HEK293 (cell line): ENCODE results near the gene DDX23.

ENCODE experiments used
- BCL11A ChIP-seq: fragments of 450-650 bp; formaldehyde crosslinking; IDR thresholded peaks from 2 replicates; pipeline ENCODE4 v1.5.1; 2016; ENCODE audit warnings: low read depth, missing biosample characterization, missing genetic modification characterization
- KLF16 ChIP-seq: fragments of 450-650 bp; formaldehyde crosslinking; IDR thresholded peaks from 2 replicates; pipeline ENCODE4 v1.5.1; 2017; ENCODE audit warnings: missing biosample characterization, missing genetic modification characterization
- KLF17 ChIP-seq: fragments of 450-650 bp; formaldehyde crosslinking; IDR thresholded peaks from 2 replicates; pipeline ENCODE4 v1.5.1; 2016; ENCODE audit warnings: missing biosample characterization, missing genetic modification characterization
- PBX3 ChIP-seq: sonication (generic); formaldehyde crosslinking; IDR thresholded peaks from 2 replicates; pipeline ENCODE4 v1.8.1; 2022; ENCODE audit warnings: mild to moderate bottlenecking, moderate library complexity, missing genetic modification reagents
- YY1 ChIP-seq: fragments of 450-650 bp; formaldehyde crosslinking; IDR thresholded peaks from 2 replicates; pipeline ENCODE4 v1.5.1; 2018; ENCODE audit warnings: missing biosample characterization, missing genetic modification characterization
- ZBTB20 ChIP-seq: fragments of 450-650 bp; formaldehyde crosslinking; IDR thresholded peaks from 2 replicates; pipeline ENCODE4 v1.5.1; 2016; ENCODE audit warnings: missing biosample characterization, missing genetic modification characterization
- ZNF157 ChIP-seq: fragments of 450-650 bp; formaldehyde crosslinking; IDR thresholded peaks from 2 replicates; pipeline ENCODE4 v1.5.1; 2016; ENCODE audit warnings: missing biosample characterization, missing genetic modification characterization
- ZNF2 ChIP-seq: fragments of 450-650 bp; formaldehyde crosslinking; IDR thresholded peaks from 2 replicates; pipeline ENCODE4 v1.5.1; 2016; ENCODE audit warnings: missing biosample characterization, missing genetic modification characterization
- ZNF501 ChIP-seq: fragments of 450-650 bp; formaldehyde crosslinking; IDR thresholded peaks from 2 replicates; pipeline ENCODE4 v1.5.1; 2016; ENCODE audit warnings: missing biosample characterization, missing genetic modification characterization
- TF ChIP-seq, protein P1 (sequence below): fragments of 450-650 bp; formaldehyde crosslinking; IDR thresholded peaks from 2 replicates; pipeline ENCODE4 v1.5.1; 2016; ENCODE audit warnings: missing biosample characterization, missing genetic modification characterization
- TF ChIP-seq, protein P2 (sequence below): fragments of 450-650 bp; formaldehyde crosslinking; IDR thresholded peaks from 2 replicates; pipeline ENCODE4 v1.5.1; 2016; ENCODE audit warnings: missing biosample characterization, missing genetic modification characterization, low read depth
- TF ChIP-seq, protein P3 (sequence below): fragments of 450-650 bp; formaldehyde crosslinking; IDR thresholded peaks from 2 replicates; pipeline ENCODE4 v1.5.1; 2016; ENCODE audit warnings: missing biosample characterization, missing genetic modification characterization

DNA sequence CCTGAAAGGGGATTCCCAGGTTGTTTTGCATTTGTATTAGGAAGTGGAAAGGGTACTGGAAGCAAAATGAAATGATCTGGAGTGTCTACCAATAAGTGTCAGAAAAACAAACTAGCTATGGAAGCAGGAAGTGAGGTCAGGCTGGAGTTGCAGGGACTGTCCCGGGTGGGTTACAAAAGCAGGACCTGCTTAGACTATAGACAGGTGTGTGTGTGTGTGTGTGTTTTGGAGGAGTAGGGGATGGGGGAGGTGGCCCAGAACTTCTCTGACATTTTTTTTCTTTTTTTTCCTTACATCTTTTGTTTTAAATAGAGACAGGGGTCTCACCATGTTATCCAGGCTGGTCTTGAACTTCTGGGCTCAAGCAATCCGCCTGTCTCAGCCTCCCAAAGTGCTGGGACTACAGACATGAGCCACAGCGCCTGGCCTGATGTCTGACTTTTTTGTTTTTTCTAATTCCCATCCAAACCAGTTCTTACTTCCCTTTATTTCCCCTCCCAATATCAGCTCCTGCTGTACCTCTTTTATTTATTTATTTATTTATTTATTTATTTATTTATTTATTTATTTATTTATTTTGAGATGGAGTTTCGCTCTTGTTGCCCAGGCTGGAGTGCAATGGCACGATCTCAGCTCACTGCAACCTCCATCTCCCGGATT, 14.2 kb upstream of the DDX23 start:
- TF ChIP-seq, protein P1, sequence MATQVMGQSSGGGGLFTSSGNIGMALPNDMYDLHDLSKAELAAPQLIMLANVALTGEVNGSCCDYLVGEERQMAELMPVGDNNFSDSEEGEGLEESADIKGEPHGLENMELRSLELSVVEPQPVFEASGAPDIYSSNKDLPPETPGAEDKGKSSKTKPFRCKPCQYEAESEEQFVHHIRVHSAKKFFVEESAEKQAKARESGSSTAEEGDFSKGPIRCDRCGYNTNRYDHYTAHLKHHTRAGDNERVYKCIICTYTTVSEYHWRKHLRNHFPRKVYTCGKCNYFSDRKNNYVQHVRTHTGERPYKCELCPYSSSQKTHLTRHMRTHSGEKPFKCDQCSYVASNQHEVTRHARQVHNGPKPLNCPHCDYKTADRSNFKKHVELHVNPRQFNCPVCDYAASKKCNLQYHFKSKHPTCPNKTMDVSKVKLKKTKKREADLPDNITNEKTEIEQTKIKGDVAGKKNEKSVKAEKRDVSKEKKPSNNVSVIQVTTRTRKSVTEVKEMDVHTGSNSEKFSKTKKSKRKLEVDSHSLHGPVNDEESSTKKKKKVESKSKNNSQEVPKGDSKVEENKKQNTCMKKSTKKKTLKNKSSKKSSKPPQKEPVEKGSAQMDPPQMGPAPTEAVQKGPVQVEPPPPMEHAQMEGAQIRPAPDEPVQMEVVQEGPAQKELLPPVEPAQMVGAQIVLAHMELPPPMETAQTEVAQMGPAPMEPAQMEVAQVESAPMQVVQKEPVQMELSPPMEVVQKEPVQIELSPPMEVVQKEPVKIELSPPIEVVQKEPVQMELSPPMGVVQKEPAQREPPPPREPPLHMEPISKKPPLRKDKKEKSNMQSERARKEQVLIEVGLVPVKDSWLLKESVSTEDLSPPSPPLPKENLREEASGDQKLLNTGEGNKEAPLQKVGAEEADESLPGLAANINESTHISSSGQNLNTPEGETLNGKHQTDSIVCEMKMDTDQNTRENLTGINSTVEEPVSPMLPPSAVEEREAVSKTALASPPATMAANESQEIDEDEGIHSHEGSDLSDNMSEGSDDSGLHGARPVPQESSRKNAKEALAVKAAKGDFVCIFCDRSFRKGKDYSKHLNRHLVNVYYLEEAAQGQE = peak; percentile 89
- TF ChIP-seq, protein P2, sequence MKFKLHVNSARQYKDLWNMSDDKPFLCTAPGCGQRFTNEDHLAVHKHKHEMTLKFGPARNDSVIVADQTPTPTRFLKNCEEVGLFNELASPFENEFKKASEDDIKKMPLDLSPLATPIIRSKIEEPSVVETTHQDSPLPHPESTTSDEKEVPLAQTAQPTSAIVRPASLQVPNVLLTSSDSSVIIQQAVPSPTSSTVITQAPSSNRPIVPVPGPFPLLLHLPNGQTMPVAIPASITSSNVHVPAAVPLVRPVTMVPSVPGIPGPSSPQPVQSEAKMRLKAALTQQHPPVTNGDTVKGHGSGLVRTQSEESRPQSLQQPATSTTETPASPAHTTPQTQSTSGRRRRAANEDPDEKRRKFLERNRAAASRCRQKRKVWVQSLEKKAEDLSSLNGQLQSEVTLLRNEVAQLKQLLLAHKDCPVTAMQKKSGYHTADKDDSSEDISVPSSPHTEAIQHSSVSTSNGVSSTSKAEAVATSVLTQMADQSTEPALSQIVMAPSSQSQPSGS = no peak
- TF ChIP-seq BCL11A (peak; percentile 59; the same call in 1 of the 2 replicates), YY1 (tag by site-specific recombination) (no peak), ZNF501 (tag by site-specific recombination) (peak; percentile 96), PBX3 (CRISPR knock-in tag) (no peak), ZNF157 (tag by site-specific recombination) (no peak), ZNF2 (tag by site-specific recombination) (no peak), ZBTB20 (tag by site-specific recombination) (no peak), KLF16 (tag by site-specific recombination) (no peak), KLF17 (tag by site-specific recombination) (no peak)
- TF ChIP-seq, protein P3, sequence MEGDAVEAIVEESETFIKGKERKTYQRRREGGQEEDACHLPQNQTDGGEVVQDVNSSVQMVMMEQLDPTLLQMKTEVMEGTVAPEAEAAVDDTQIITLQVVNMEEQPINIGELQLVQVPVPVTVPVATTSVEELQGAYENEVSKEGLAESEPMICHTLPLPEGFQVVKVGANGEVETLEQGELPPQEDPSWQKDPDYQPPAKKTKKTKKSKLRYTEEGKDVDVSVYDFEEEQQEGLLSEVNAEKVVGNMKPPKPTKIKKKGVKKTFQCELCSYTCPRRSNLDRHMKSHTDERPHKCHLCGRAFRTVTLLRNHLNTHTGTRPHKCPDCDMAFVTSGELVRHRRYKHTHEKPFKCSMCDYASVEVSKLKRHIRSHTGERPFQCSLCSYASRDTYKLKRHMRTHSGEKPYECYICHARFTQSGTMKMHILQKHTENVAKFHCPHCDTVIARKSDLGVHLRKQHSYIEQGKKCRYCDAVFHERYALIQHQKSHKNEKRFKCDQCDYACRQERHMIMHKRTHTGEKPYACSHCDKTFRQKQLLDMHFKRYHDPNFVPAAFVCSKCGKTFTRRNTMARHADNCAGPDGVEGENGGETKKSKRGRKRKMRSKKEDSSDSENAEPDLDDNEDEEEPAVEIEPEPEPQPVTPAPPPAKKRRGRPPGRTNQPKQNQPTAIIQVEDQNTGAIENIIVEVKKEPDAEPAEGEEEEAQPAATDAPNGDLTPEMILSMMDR = no peak
